Stimulated activated naive B cell treated with anti-CD40 and anti-IgM and Interleukin-4, amounts not matched to agents 10 μg/mL and 1 μg/mL and 100 μg/mL, for 72 hours (primary cell): ENCODE results near the gene NALCN.
A peak's percentile ranks its signal among the peaks of the same experiment; 100 is the strongest.

Experiments
- ATAC-seq, 2 donors: fragments of 150-1000 bp; cut with Tn5 transposase; replicated peaks; 2 replicates each; pipeline ENCODE4 v1.10.0; 2021; ENCODE audit warnings: moderate library complexity in 1 of 2
- DNase-seq: peaks from one replicate; pipeline ENCODE4 v3.0.0; 2021
- H3K27ac Mint-ChIP-seq: one replicate; pipeline ENCODE4 v1.8.0; 2022; ENCODE audit warnings: mild to moderate bottlenecking, mixed read lengths
- H3K27me3 Mint-ChIP-seq, 2 donors: one replicate each; pipeline ENCODE4 v1.8.0; 2022; ENCODE audit warnings: mixed read lengths in 2 of 2
- H3K36me3 Mint-ChIP-seq, 2 donors: one replicate each; pipeline ENCODE4 v1.8.0; 2022; ENCODE audit warnings: mixed read lengths in 2 of 2, mild to moderate bottlenecking in 1 of 2
- H3K4me1 Mint-ChIP-seq, 2 donors: one replicate each; pipeline ENCODE4 v1.8.0; 2022; ENCODE audit warnings: mixed read lengths in 2 of 2, mild to moderate bottlenecking in 1 of 2
- H3K4me3 Mint-ChIP-seq, 2 donors: one replicate each; pipeline ENCODE4 v1.8.0; 2022; ENCODE audit warnings: mild to moderate bottlenecking in 2 of 2, mixed read lengths in 2 of 2, moderate library complexity in 1 of 2
- H3K9me3 Mint-ChIP-seq, 2 donors: one replicate each; pipeline ENCODE4 v1.8.0; 2022; ENCODE audit warnings: mixed read lengths in 2 of 2, mild to moderate bottlenecking in 1 of 2

NALCN gene

GRCh38 chr13:101262306-101262705 lies 154.0 kb downstream of the NALCN start:
- H3K27ac Mint-ChIP-seq, result no peak overlapping the region
- H3K27me3 Mint-ChIP-seq, result no peaks in the 10 kb centered on the region
- H3K36me3 Mint-ChIP-seq, result no peaks in the 10 kb centered on the region
- ATAC-seq (peak; percentile 57 to 58), DNase-seq (no peak)
- no peaks in the 10 kb centered on the region for H3K9me3 Mint-ChIP-seq
- H3K4me3 Mint-ChIP-seq, result no peak overlapping the region
- peaks cover 2 to 5% of the 10 kb centered on the region in 2 donors for H3K4me1 Mint-ChIP-seq

- H3K36me3 Mint-ChIP-seq, result no peaks in the 10 kb centered on the region
Measured at GRCh38 chr13:101258509-101258908, 157.8 kb downstream of the NALCN start.

GRCh38 chr13:101258071-101258470 lies 158.2 kb downstream of the NALCN start:
- no peak overlapping the region for H3K27ac Mint-ChIP-seq

More at GRCh38 chr13:101258509-101258908, 157.8 kb downstream of the NALCN start:
- Mint-ChIP-seq H3K27ac (no peak overlapping the region), H3K4me3 (no peak overlapping the region), H3K4me1 (peaks cover 2 to 5% of the 10 kb centered on the region in 2 donors), H3K9me3 (peaks cover 0 to 7% of the 10 kb centered on the region in 2 donors), H3K27me3 (no peaks in the 10 kb centered on the region)
- DNase-seq, result no peak
- ATAC-seq, result no peak

GRCh38 chr13:101248739-101249514 lies 167.4 kb downstream of the NALCN start:
- no peaks in the 10 kb centered on the region for H3K4me1 Mint-ChIP-seq
- H3K36me3 Mint-ChIP-seq, result no peaks in the 10 kb centered on the region
- ATAC-seq (no peak), DNase-seq (no peak)
- H3K4me3 Mint-ChIP-seq, result no peak overlapping the region
- no peak overlapping the region for H3K27ac Mint-ChIP-seq
- H3K27me3 Mint-ChIP-seq, result no peaks in the 10 kb centered on the region
- H3K9me3 Mint-ChIP-seq, result peaks cover 6 to 11% of the 10 kb centered on the region in 2 donors

More at GRCh38 chr13:101258071-101258470, 158.2 kb downstream of the NALCN start:
- Mint-ChIP-seq H3K27me3 (no peaks in the 10 kb centered on the region), H3K4me3 (no peak overlapping the region), H3K36me3 (no peaks in the 10 kb centered on the region), H3K9me3 (peaks cover 0 to 7% of the 10 kb centered on the region in 2 donors), H3K4me1 (peaks cover 2 to 5% of the 10 kb centered on the region in 2 donors)
- ATAC-seq, result peak; percentile 88 to 94
- peak; percentile 6 for DNase-seq

GRCh38 chr13:101242720-101243119 lies 173.6 kb downstream of the NALCN start:
- H3K4me3 Mint-ChIP-seq, result no peak overlapping the region
- H3K36me3 Mint-ChIP-seq, result no peaks in the 10 kb centered on the region
- no peaks in the 10 kb centered on the region for H3K4me1 Mint-ChIP-seq
- no peaks in the 10 kb centered on the region for H3K9me3 Mint-ChIP-seq
- ATAC-seq (no peak), DNase-seq (no peak)
- H3K27ac Mint-ChIP-seq, result no peak overlapping the region
- no peaks in the 10 kb centered on the region for H3K27me3 Mint-ChIP-seq

- Mint-ChIP-seq H3K36me3 (no peaks in the 10 kb centered on the region), H3K27ac (no peak overlapping the region), H3K4me1 (no peaks in the 10 kb centered on the region), H3K4me3 (no peak overlapping the region), H3K27me3 (no peaks in the 10 kb centered on the region), H3K9me3 (no peaks in the 10 kb centered on the region)
- DNase-seq (no peak), ATAC-seq (no peak)
Measured at GRCh38 chr13:101238555-101238954, 177.8 kb downstream of the NALCN start.

- H3K9me3 Mint-ChIP-seq, result peaks cover 0 to 5% of the 10 kb centered on the region in 2 donors
- no peaks in the 10 kb centered on the region for H3K36me3 Mint-ChIP-seq
- no peaks in the 10 kb centered on the region for H3K27me3 Mint-ChIP-seq
- no peak overlapping the region for H3K4me3 Mint-ChIP-seq
- H3K27ac Mint-ChIP-seq, result no peak overlapping the region
- ATAC-seq, result no peak
- no peaks in the 10 kb centered on the region for H3K4me1 Mint-ChIP-seq
- DNase-seq, result no peak
Measured at GRCh38 chr13:101231751-101232428, 184.4 kb downstream of the NALCN start.

- Mint-ChIP-seq H3K9me3 (peaks cover 0 to 9% of the 10 kb centered on the region in 2 donors), H3K4me1 (no peaks in the 10 kb centered on the region), H3K4me3 (no peak overlapping the region), H3K27ac (no peak overlapping the region), H3K36me3 (no peaks in the 10 kb centered on the region), H3K27me3 (no peaks in the 10 kb centered on the region)
- DNase-seq (no peak), ATAC-seq (no peak)
Measured at GRCh38 chr13:101230271-101230890, 185.9 kb downstream of the NALCN start.

- Mint-ChIP-seq H3K4me1 (no peaks in the 10 kb centered on the region), H3K9me3 (no peaks in the 10 kb centered on the region)
- ATAC-seq, result no peak
Measured at GRCh38 chr13:101219609-101220265, 196.6 kb downstream of the NALCN start.

GRCh38 chr13:101218484-101218883 lies 197.8 kb downstream of the NALCN start:
- Mint-ChIP-seq H3K27ac (no peak overlapping the region), H3K4me1 (no peaks in the 10 kb centered on the region), H3K27me3 (no peaks in the 10 kb centered on the region), H3K9me3 (no peaks in the 10 kb centered on the region), H3K4me3 (no peak overlapping the region), H3K36me3 (no peaks in the 10 kb centered on the region)
- DNase-seq (no peak), ATAC-seq (no peak)

More at GRCh38 chr13:101219609-101220265, 196.6 kb downstream of the NALCN start:
- no peak for DNase-seq
- H3K36me3 Mint-ChIP-seq, result no peaks in the 10 kb centered on the region
- no peak overlapping the region for H3K4me3 Mint-ChIP-seq
- no peaks in the 10 kb centered on the region for H3K27me3 Mint-ChIP-seq
- H3K27ac Mint-ChIP-seq, result no peak overlapping the region

- Mint-ChIP-seq H3K36me3 (no peaks in the 10 kb centered on the region), H3K4me3 (no peak overlapping the region), H3K27me3 (no peaks in the 10 kb centered on the region), H3K4me1 (no peaks in the 10 kb centered on the region), H3K9me3 (peaks cover under 1 to 3% of the 10 kb centered on the region in 2 donors), H3K27ac (no peak overlapping the region)
- DNase-seq (no peak), ATAC-seq (no peak)
Measured at GRCh38 chr13:101217086-101217485, 199.2 kb downstream of the NALCN start.

- peaks cover 9 to 15% of the 10 kb centered on the region in 2 donors for H3K9me3 Mint-ChIP-seq
- H3K36me3 Mint-ChIP-seq, result no peaks in the 10 kb centered on the region
- ATAC-seq (no peak), DNase-seq (no peak)
- no peaks in the 10 kb centered on the region for H3K27me3 Mint-ChIP-seq
- H3K4me1 Mint-ChIP-seq, result no peaks in the 10 kb centered on the region
- no peak overlapping the region for H3K4me3 Mint-ChIP-seq
- no peak overlapping the region for H3K27ac Mint-ChIP-seq
Measured at GRCh38 chr13:101211261-101211660, 205.0 kb downstream of the NALCN start.

- no peak for ATAC-seq
- Mint-ChIP-seq H3K4me3 (no peak overlapping the region), H3K36me3 (no peaks in the 10 kb centered on the region), H3K27ac (no peak overlapping the region), H3K27me3 (no peaks in the 10 kb centered on the region), H3K4me1 (no peaks in the 10 kb centered on the region), H3K9me3 (peaks cover 9 to 15% of the 10 kb centered on the region in 2 donors)
- DNase-seq, result no peak
Measured at GRCh38 chr13:101210774-101211173, 205.5 kb downstream of the NALCN start.

- Mint-ChIP-seq H3K36me3 (no peaks in the 10 kb centered on the region), H3K9me3 (peaks cover 9 to 15% of the 10 kb centered on the region in 2 donors), H3K27ac (no peak overlapping the region), H3K4me3 (no peak overlapping the region), H3K4me1 (no peaks in the 10 kb centered on the region), H3K27me3 (no peaks in the 10 kb centered on the region)
- no peak for ATAC-seq
- no peak for DNase-seq
Measured at GRCh38 chr13:101209206-101209893, 207.0 kb downstream of the NALCN start.
